Pancreas (tissue), 10 donors: ENCODE data around the gene BCL11B. TPM values are rescaled to one million over a fixed set of nuclear protein-coding genes. Genes with fewer than 3 reads are reported as not detected.

ENCODE experiments used
- ATAC-seq, 4 donors: fragments of 200-7000 bp; cut with Tn5 transposase; one replicate each; pipeline versions ENCODE4 v1.8.0 to v1.9.1; 2020; ENCODE audit warnings: mild to moderate bottlenecking in 4 of 4, moderate library complexity in 4 of 4
- DNase-seq, 6 donors: peaks; one replicate each; pipeline ENCODE4 v3.0.0-alpha.2; 2020
- FAIRE-seq: peaks from 2 replicates; lab custom pipeline; 2012; peaks lifted over from hg19 to GRCh38; lab: Jason Lieb, UNC
- H3K27ac ChIP-seq, 4 donors: fragments of 200-600 bp; sonication (generic); 1 replicate in 3 of 4; 2 replicates in 1 of 4; pipeline versions ENCODE4 v1.5.0 to v1.8.0; 2020
- H3K27me3 ChIP-seq, 4 donors: fragments of 200-600 bp; one replicate each; pipeline ENCODE4 v1.8.0; 2021
- H3K36me3 ChIP-seq, 3 donors: fragments of 200-600 bp; sonication (generic) in 1 of 3; one replicate each; pipeline versions ENCODE4 v1.5.0 to v1.8.0; 2020 to 2021
- H3K4me1 ChIP-seq, 3 donors: fragments of 200-600 bp; one replicate each; pipeline ENCODE4 v1.8.0; 2021
- H3K4me3 ChIP-seq, 4 donors: fragments of 200-600 bp; sonication (generic) in 2 of 4; one replicate each; pipeline versions ENCODE4 v1.5.0 to v1.8.0; 2020 to 2021
- H3K9me3 ChIP-seq, 4 donors: fragments of 200-600 bp; one replicate each; pipeline ENCODE4 v1.8.0; 2021
- CTCF ChIP-seq, 4 donors: fragments of 200-600 bp; sonication (generic) in 3 of 4; IDR thresholded peaks; one replicate each; pipeline versions ENCODE4 v1.5.0 to v1.8.0; 2021; ENCODE audit warnings: antibody characterized with exemption in 4 of 4
- WGBS, 2 donors: extraction: QIAGEN DNeasy Blood & Tissue Kit; methylation state at CpG; one replicate each; pipeline ENCODE4 v1.1.7; 2013; 5-methylcytosine and 5-hydroxymethylcytosine counted together
- intact Hi-C, 3 donors: fragments of 100-400 bp; cut with DNase I; formaldehyde crosslinking; loops; one replicate each; pipeline versions ENCODE4 v1.11.1 to v1.14.2; 2022
- polyA plus RNA-seq, 2 donors: library from polyadenylated mRNA; stranded (reverse); fragments of 200-250 nt; gene quantifications; one replicate each; pipeline ENCODE4 v1.2.3, GENCODE V29; 2013
- total RNA-seq, 6 donors: library from RNA; stranded (reverse); fragmentation: NEBNext Ultra II Directional in 4 of 6; extraction: Animal tissue kit (Norgen Biotek cat#: 25700) in 4 of 6; gene quantifications; one replicate each; pipeline versions ENCODE4 v1.2.1 to v1.2.4, GENCODE V29; 2021 to 2023
- donor health status: healthy with polysubstance abuse.
- donor health status: DM: no; HTN: no; CAD: no; lungs with moderate emphysema.
- donor health status: DM: no; HTN: no; CAD: no.
- donor health status: control.
- donor health status: control.
- donor health status: Bipolar disorder and iron deficiency.
- donor health status: DM: yes; HTN: yes; CAD: no.
- donor health status: DM: no; HTN: no; CAD: no.
- donor health status: DM: no; HTN: no; CAD: no.
- donor health status: DM: yes; HTN: yes; CAD: no.

Gene BCL11B
- total and polyA plus RNA-seq, 8 donors: 0.04 to 0.47 (median 0.27) TPM

- H3K9me3 ChIP-seq: no peaks in the 10 kb centered on the region
- H3K27me3 ChIP-seq: no peaks in the 10 kb centered on the region
- no peaks in the 10 kb centered on the region for H3K4me1 ChIP-seq
- no peaks in the 10 kb centered on the region for H3K36me3 ChIP-seq
- no peak for TF ChIP-seq CTCF (IDR thresholded peaks at IDR 0.05)
- DNase-seq (no peak), FAIRE-seq (no peak), ATAC-seq (no peak)
- intact Hi-C loops: no loop called here
- 66 to 71% methylated on average over 16 of the region's 16 CpGs for WGBS, 2 donors
- no peak overlapping the region for H3K4me3 ChIP-seq
- no peak overlapping the region for H3K27ac ChIP-seq
These were observed 138.1 kb downstream of the BCL11B start for GRCh38 chr14:99133636-99134515.

- DNase-seq: no peak
- TF ChIP-seq CTCF (IDR thresholded peaks at IDR 0.05): no peak
- H3K4me3 ChIP-seq: no peak overlapping the region
- no peaks in the 10 kb centered on the region for H3K4me1 ChIP-seq
- no peak for ATAC-seq
- no peaks in the 10 kb centered on the region for H3K9me3 ChIP-seq
- WGBS, 2 donors: 71 to 74% methylated on average over 19 of the region's 19 CpGs
- no peak for FAIRE-seq
- H3K27me3 ChIP-seq: no peaks in the 10 kb centered on the region
- H3K36me3 ChIP-seq: no peaks in the 10 kb centered on the region
- intact Hi-C loops: no loop called here
- H3K27ac ChIP-seq: no peak overlapping the region
These were observed 139.0 kb downstream of the BCL11B start for GRCh38 chr14:99132821-99133635.

DNA sequence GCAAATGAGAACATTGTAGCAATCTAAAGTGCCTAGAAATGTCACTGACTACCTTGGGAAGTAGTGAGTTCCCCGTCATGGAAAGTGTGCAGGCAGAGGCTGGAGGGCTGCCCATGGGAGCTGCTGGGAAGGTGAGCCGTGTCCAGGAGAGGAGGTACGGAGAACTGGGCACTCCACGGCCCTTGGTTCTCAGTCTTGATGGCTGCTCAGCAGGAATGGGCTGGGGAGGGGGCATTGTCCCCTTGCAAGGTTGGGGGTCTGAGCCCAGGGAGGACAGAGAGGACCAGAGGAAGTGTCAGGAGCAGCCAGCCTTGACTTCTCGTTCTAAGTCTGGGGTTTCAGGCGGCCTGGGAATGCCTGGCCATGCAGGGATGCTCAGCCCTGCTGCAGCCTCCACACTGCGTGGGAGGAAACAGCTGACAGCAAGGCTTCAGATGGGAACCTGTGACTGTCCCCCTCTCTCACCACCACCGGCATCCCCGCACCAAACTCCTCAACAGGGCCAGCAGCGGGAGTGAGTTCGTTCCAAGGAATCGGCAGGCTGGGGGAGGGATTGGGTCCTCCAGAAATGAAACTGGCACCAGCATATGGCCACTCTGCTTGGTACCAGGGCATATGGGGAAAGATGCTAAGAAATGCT is 140.2 kb downstream of the BCL11B start:
- DNase-seq: no peak
- intact Hi-C loops: no loop called here

GRCh38 chr14:99129998-99130397 is 142.0 kb downstream of the BCL11B start:
- DNase-seq (no peak), ATAC-seq (no peak)

More for the DNA sequence above, 140.2 kb downstream of the BCL11B start:
- Histone ChIP-seq H3K4me3 (no peak overlapping the region), H3K27ac (no peak overlapping the region), H3K9me3 (no peaks in the 10 kb centered on the region), H3K4me1 (no peaks in the 10 kb centered on the region), H3K36me3 (no peaks in the 10 kb centered on the region), H3K27me3 (no peaks in the 10 kb centered on the region)
- 81 to 92% methylated on average over 12 of the region's 12 CpGs for WGBS, 2 donors
- TF ChIP-seq CTCF (IDR thresholded peaks at IDR 0.05): no peak
- FAIRE-seq: no peak
- ATAC-seq: no peak

More at GRCh38 chr14:99129998-99130397, 142.0 kb downstream of the BCL11B start:
- Histone ChIP-seq H3K36me3 (no peaks in the 10 kb centered on the region), H3K4me1 (no peaks in the 10 kb centered on the region), H3K9me3 (no peaks in the 10 kb centered on the region), H3K27ac (no peak overlapping the region), H3K4me3 (no peak overlapping the region), H3K27me3 (no peaks in the 10 kb centered on the region)
- intact Hi-C loops: no loop called here
- FAIRE-seq: no peak
- WGBS, 2 donors: 64 to 77% methylated on average over 15 of the region's 15 CpGs
- TF ChIP-seq CTCF (IDR thresholded peaks at IDR 0.05): no peak
